DMS 273 (cell line): Measurements from ENCODE around the gene C14orf39.
"Not testable (repeated sequence)": the region's sequence is repeated elsewhere in the genome, so short reads cannot be mapped to it uniquely, and the experiment has no call there.

Source experiments
- DNase-seq: peaks from one replicate; lab custom pipeline; 2025; ENCODE audit not compliant: unreplicated experiment; lab: John Stamatoyannopoulos, UW

Gene C14orf39

GRCh38 chr14:60502541-60502940 is 16.7 kb upstream of the C14orf39 start:
- DNase-seq: no peak

- DNase-seq: no peak
These were observed 10.1 kb upstream of the C14orf39 start for GRCh38 chr14:60495946-60496345.

- no peak for DNase-seq
These were observed 4.4 kb upstream of the C14orf39 start for GRCh38 chr14:60490270-60490669.

- peak; percentile 27 for DNase-seq
These were observed 2.3 kb upstream of the C14orf39 start for GRCh38 chr14:60488175-60488574.

GRCh38 chr14:60487211-60487610 is 1.3 kb upstream of the C14orf39 start:
- DNase-seq: no peak

GRCh38 chr14:60485057-60485597 is 736 bp downstream of the C14orf39 start:
- no peak for DNase-seq

- no peak for DNase-seq
These were observed 3.1 kb downstream of the C14orf39 start for GRCh38 chr14:60482743-60483142.

GRCh38 chr14:60480248-60480647 is 5.6 kb downstream of the C14orf39 start:
- not testable (repeated sequence) for DNase-seq

- no peak for DNase-seq
These were observed 30.0 kb downstream of the C14orf39 start for GRCh38 chr14:60455875-60456274.

GRCh38 chr14:60430276-60430675 is 55.6 kb downstream of the C14orf39 start:
- no peak for DNase-seq

- DNase-seq: no peak
These were observed 65.8 kb downstream of the C14orf39 start for GRCh38 chr14:60420050-60420449.

- DNase-seq: not testable (repeated sequence)
These were observed 88.3 kb downstream of the C14orf39 start for GRCh38 chr14:60397550-60397949.

GRCh38 chr14:60396718-60397343 is 89.0 kb downstream of the C14orf39 start:
- DNase-seq: no peak
